HG03196 (cell line): ENCODE measurements around the gene FGF18.
"Not testable (repeated sequence)": the region's sequence is repeated elsewhere in the genome, so short reads cannot be mapped to it uniquely, and the experiment has no call there.

ENCODE experiments used
- ATAC-seq: cut with Tn5 transposase; IDR thresholded peaks from one replicate; pipeline ENCODE4 v1.9.1; 2021; ENCODE audit not compliant: unreplicated experiment

FGF18 gene, protein sequence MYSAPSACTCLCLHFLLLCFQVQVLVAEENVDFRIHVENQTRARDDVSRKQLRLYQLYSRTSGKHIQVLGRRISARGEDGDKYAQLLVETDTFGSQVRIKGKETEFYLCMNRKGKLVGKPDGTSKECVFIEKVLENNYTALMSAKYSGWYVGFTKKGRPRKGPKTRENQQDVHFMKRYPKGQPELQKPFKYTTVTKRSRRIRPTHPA

DNA sequence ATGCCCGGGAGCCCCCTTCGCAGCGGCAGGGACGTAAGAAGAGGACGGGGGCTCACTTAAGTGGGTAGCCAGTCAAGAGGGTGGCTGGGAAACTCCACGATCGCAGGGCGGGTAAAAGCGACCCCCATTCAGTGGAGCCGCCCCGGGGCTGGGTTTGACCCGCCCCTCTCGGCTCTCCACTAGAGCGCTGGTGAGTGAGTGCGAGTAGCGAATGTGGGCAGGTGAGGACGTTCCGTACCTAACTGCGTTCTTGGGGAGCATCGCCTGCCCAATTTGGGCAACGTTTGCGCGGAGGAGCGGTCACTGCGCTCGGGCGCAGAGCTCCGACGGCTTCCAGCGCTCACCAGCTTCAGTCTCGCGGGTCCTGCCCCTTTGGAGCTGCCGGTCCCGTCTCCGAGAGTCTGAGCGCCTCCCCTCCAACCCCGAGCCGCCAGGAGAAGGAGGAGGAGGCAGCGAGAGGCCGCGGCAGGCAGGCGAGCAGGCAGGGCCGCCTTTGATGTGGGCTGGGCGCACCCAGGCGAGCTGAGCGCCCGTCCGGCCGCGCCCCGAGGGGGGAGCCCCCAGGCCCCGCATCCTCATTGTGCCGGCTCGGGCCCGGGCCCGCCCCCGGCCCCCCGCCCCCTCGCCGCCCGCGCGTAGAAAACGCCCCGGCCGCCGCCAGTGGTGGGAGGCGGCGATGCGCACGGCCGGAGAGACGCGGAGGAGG is at the start of gene FGF18:
Gene FGF18, plus strand, starts transcription at position 666 of the 706 bp plus-strand sequence. CDS start 553 bp downstream, outside the sequence.
- ATAC-seq, result no peak

DNA sequence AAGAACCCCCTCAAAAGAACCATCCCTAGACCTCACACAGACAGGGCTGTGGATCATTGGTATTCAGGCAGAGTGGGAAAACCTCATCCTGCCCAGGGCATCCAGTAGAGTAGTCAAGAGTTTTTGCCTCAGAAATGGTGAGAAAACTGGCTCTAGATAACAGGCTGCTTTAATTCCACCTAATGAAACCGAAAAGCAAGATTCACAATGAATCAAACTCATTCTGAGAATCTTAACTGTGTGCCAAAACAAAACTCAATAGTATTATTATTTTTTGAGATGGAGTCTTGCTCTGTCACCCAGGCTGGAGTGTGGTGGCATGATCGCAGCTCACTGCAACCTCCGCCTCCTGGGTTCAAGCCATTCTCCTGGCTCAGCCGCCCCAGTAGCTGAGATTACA is 49.5 kb upstream of the FGF18 start:
- no peak for ATAC-seq

DNA sequence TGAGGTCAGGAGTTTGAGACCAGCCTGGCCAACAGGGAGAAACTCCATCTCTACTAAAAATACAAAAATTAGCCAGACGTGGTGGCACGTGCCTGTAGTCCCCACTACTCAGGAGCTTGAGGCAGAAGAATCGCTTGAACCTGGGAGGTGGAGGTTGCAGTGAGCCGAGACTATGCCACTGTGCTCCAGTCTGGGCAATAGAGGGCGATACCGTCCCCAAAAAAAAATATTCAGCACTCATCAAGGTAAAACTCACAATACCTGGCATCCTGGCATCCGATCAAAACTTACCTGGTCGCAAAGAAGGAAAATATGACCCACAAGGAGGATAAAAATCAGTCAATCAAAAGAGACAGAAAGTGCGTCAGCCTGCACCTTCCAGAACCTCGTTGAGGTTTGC is 48.6 kb upstream of the FGF18 start:
- ATAC-seq, result not testable (repeated sequence)

DNA sequence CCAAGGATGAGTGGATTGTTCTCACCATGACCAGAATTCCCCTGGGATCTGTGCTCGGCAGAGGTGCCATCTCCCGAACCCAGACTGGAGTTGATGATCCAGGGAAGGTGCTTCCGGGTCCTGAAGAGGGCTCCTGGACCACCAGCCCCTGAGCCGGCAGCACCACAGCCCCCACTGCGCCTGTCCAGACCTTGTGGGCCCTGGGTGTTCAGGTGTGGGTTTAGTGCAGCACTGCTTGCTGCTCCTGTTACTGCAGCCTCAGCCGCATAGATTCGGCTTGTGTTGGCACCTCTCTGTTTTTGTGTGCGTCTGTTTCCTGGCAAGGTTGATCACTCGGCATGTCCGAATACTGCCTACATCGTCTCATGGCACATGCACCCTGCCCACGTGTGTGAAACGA is 48.1 kb upstream of the FGF18 start:
- no peak for ATAC-seq

DNA sequence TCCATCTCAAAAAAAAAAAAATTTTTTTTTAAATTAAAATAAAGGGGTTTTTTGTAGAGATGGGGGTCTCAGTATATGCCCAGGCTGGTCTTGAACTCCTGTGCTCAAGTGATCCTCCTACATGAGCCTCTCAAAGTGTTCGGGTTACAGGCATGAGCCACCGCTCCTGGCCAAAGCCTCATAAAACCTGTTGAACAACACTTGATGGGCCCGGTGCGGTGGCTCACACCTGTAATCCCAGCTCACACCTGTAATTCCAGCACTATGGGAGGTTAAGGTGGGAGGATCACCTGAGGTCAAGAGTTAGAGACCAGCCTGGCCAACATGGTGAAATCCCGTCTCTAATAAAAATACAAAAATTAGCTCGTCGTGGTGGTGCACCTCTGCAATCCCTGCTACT is 39.5 kb upstream of the FGF18 start:
- ATAC-seq, result no peak

DNA sequence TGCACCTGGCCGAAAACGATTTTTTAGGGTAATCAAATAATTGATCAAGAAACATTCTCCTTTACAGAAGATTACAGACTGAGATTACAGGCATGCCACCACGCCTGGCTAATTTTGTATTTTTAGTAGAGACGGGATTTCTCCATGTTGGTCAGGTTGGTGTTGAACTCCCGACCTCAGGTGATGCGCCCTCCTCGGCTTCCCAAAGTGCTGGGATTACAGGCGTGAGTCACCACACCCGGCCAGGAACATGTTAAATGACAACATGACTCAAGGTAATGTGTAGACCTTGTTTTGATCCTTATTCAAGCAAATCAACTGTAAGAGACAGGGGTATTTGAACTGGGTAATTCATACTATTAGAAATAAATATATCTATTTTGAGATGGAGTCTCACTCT is 35.0 kb upstream of the FGF18 start:
- ATAC-seq, result not testable (repeated sequence)

- ATAC-seq, result not testable (repeated sequence)
Measured at GRCh38 chr5:171384999-171385398, 34.4 kb upstream of the FGF18 start.

GRCh38 chr5:171386006-171386671 is 33.3 kb upstream of the FGF18 start:
- no peak for ATAC-seq

DNA sequence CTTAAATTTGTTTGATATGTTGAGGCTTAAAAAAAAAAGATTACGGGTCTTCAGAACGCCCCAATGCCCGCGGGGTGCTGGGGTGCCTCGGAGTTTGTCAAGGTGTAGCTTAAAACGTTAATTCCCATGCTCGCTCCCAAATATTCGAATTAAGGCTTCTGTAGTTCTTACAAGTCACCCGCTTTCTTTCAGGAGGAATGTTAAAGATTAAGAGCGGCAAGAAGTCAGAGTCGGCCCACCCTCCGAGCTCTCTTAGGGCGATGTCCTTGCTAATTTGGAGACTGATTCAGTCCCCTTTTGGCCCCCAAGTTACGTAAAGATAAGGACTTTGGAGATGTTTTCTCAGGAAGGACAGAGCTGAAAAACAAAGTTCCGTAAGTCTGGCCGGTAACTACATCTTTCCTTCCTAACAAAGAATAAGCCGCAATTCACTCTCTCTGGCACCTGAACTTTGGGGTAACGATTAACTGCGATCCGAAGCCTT is 32.5 kb upstream of the FGF18 start:
- peak; percentile 1 for ATAC-seq

DNA sequence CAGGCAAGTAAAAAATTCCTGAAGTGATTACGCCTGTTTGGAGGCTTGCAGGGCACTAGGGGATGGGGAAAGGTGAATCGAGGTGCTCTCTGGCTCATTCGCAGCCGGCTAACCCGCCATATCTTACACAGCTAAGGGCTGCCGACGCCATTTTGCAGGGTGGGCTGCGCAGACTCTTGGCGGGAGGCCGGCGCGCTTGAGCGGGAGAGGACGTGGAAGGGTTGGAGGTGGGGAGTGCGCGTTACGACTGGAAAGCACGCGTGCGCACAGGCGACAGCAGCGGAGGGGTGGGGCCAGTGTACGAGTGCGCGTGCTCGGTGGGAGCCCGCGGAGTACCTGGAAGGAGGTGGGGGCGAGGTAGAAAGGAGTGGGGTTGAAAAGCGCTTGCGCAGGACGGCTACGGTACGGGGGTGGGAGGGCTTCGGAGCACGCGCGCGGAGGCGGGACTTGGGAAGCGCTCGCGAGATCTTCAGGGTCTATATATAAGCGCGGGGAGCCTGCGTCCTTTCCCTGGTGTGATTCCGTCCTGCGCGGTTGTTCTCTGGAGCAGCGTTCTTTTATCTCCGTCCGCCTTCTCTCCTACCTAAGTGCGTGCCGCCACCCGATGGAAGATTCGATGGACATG is 32.0 kb upstream of the FGF18 start, which contains the start of gene NPM1:
Gene NPM1, plus strand, starts transcription at position 505 of the 625 bp plus-strand sequence. Its CDS starts 100 bp downstream, at position 605.
- peak; percentile 89 for ATAC-seq

DNA sequence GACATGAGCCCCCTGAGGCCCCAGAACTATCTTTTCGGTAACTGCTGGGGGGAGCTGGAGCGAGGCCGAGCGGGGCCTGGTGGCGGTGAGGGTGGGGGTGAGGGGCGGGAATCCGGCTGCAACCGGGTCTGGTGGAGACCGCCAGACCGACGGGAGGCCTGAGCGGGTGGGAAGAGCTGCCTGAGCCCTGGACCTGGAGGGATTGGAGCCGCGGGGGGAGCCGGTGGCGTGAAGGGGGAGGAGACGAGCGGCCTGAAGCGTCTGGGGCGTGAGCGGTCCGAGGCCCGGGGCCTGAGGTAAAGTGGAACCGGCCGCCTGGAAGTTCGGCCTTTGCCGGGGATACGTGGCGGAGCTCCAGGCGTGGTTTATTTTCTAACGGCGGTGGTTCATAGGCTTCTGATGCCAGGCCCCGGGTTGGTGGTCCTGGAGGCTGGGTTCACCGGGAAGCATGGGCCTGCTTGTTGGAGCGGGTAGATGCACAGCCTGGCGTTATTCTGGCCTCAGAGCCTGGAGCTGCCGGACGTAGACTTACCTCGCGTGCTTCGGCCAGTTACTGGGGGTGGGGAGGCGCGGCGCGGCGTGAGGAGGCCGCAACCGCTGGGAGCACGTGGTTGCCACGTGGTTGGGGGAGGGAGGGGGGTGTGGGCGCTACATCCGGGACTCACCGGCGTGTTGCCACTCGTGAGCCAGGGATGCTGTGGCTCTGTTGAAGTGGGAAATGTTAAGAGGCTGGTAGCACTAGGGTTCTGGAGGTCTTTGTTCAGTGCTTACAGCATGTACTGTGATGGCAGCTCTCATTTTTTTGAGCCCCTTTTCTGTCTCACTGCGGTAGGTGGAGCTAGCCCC is 31.3 kb upstream of the FGF18 start:
- ATAC-seq, result peak; percentile 33

- ATAC-seq, result no peak
Measured at GRCh38 chr5:171388816-171389168, 30.7 kb upstream of the FGF18 start.

- ATAC-seq, result no peak
Measured at GRCh38 chr5:171390883-171391677, 28.4 kb upstream of the FGF18 start.

- ATAC-seq, result no peak
Measured at GRCh38 chr5:171391996-171392577, 27.4 kb upstream of the FGF18 start.

DNA sequence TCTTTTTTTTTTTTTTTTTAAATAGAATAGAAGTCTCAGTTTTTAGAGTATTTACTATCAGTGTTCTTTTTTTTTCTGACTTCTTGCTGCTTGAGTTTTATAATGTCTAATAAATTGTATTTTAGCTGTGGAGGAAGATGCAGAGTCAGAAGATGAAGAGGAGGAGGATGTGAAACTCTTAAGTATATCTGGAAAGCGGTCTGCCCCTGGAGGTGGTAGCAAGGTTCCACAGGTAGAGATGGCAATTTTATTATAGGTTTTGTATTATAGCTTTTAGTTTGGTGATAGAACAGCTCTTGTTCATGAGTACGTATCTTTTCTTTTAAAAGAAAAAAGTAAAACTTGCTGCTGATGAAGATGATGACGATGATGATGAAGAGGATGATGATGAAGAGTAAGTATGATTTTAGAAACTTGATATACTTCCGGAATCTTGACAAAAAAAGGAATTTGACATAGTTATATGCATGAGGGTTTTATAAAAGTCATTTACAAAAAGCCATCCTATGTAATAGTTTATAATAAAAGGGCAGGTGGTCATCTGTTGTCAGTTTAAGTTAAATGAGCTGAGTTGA is 26.8 kb upstream of the FGF18 start:
- no peak for ATAC-seq

GRCh38 chr5:171395042-171395441 is 24.4 kb upstream of the FGF18 start:
- ATAC-seq, result no peak

DNA sequence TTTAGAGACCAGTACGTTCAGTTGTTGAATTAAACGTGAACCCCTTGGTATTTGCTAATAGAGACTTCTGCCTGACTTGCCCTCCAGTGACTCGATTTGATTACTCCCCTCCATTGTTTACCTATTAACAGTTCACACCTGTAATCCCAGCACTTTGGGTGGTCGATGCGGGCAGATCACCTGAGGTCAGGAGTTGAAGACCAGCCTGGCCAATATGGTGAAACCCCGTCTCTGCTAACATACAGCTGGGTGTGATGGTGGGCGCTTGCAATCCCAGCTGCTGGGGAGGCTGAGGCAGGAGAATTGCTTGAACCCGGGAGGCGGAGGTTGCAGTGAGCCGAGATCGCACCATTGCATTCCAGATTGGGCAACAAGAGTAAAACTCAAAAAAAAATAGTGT is 22.9 kb upstream of the FGF18 start:
- not testable (repeated sequence) for ATAC-seq

DNA sequence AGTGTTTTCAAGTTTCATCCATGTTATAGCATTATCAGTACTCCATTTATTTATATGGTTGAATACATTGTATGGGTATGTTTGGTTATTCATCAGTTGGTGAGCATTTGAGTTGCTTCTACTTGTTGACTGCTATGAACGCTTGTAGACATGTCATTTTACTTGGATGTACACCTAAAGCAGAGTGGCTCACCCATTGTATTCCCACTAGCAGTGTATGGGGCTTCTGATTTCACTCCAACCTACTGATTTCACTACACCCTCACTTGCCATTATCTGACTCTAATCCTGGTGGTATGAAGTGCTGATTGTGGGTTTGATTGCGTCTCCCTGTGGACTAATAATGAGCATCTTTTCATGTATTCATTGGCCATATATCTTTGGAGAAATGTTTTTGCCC is 22.3 kb upstream of the FGF18 start:
- no peak for ATAC-seq

- ATAC-seq, result no peak
Measured at GRCh38 chr5:171397599-171397998, 21.8 kb upstream of the FGF18 start.
